Measurements from ENCODE around the gene NCOA7.

The NCOA7 gene

DNA sequence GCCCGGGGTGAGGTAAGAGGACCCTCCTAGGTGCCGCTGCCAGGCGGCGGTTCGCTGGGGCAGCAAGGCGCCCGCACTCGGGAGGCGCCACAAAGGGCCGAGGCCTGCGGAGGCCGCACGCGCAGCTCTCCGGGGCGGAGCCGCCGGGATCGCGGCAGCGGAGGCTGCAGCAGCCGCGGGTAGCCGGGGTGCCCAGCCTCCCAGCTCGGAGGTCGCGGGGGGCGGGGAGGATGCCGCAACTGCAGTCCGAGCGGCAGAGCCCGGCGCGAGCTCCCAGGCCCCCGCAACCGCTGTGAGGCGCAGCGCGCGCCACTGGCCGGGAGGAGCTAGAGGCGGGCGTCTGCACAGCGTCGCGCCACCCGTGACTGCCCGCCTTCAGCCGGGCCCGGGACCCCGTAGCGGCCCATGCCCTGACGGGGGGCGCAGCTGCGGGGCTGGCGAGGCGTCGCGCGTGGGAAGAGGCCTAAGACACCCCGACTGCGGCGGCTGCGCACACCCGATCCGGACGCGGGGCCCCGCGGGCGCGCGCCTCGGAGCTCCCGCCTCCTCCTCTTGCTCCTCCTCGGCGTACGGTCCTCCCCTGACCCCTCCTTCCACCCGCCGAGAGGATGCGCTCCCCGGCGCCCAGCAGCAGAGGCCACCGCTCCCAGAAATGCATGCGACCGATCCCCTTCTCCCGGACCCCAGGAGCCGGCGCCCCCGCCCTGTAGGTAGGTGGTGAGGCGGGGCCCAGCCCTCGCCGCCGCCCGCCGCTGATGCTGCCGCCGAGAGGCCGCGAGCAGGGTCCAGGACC, at the start of gene NCOA7:
NCOA7 (plus strand) TSS at position 603 of the 793 bp plus-strand sequence. CDS start 24,395 bp downstream, outside the sequence.
- peak; percentile 50 to 60 (median 58) for DNase-seq (ENCODE audit: low read depth in 3 of 3, low spot score in 1 of 3)

DNA sequence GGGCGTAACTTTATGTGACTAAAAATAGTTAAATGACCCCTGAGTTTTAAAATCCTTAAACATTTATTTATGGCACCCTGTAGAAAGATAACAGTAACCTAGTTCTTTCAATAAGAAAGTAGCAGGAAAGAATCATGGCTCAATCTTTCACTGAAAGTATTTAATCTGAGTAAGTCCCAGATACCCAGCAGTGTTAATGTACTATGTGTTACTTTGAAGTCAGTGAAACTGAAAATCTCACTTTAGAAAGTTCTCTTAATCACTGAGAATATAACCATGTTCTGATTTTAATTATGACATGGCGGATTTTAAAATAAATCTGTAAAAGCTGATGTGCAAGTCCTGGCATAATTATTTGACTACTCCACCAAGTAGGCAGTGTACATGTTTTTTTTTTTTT, 49.4 kb upstream of the NCOA7 start:
- no peak for DNase-seq (ENCODE audit: low read depth in 3 of 3, low spot score in 1 of 3)

DNA sequence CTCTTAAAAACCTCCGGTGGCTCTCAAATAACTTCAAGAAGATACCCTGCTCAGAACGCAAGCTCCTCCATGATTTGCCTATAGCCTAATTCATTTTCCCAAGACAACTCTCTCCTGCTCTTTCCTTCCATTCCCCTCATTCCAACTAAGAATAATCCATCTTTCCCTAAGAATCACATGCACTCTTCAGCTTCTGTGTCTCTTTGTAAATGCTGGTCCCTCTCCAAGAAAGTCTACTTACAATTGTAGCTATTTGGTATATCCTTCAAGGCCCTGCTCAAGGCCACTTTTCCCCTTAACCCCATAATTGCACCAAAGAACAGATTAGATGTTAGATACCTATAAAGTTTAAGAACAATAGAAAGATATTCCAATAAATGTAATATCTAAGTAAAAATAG, 48.7 kb upstream of the NCOA7 start:
- DNase-seq (ENCODE audit: low read depth in 3 of 3, low spot score in 1 of 3): no peak

DNA sequence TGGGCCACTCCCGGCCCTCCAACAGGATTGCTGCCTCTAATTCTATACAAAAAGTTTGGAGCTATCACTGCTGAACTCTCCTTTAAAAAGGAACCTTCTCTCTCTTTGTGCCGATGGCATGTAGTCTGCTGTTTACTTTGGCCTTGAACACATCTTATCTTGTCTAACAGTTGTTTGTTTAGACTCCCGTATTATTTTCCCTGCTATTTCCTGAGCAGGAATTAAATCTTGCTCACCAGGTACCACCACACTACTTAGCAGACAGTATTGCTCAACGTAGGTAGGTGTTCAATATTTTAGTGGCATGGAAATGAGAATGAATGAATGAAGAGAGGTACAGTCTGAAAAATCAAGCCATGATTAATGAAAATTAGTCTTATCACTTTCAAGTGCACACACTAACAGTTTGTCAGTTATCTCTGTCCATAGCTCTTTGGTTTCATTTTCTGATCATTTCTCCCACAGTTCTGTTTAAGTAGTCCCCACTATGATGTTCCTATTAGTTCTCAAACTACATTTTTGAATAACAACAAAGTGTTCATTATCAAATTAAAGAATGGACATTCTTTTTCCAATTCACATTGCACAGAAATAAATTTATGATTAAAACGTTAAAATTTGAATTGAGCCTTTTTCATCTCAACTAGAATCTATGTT, 48.2 kb upstream of the NCOA7 start:
- DNase-seq (ENCODE audit: low read depth in 3 of 3, low spot score in 1 of 3): no peak

DNA sequence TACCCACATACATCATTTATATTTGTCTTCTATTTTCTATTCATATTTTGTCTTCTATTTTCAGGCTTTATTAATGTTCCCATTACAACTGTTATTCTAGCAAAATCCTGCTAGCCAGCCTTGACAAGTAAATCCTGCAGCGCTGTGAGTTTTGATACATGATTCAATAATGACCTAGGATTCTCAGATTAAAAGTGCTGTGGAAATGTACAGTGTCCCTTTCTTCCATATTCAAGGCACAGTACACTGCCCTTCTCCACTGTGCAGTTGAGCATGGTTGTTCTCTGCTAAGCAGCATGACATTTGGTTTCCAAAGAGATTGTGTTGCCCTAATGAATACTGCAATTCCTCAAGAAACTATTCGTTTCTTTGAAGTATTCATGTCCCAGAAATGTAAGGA, 47.2 kb upstream of the NCOA7 start:
- no peak for DNase-seq (ENCODE audit: low read depth in 3 of 3, low spot score in 1 of 3)

DNA sequence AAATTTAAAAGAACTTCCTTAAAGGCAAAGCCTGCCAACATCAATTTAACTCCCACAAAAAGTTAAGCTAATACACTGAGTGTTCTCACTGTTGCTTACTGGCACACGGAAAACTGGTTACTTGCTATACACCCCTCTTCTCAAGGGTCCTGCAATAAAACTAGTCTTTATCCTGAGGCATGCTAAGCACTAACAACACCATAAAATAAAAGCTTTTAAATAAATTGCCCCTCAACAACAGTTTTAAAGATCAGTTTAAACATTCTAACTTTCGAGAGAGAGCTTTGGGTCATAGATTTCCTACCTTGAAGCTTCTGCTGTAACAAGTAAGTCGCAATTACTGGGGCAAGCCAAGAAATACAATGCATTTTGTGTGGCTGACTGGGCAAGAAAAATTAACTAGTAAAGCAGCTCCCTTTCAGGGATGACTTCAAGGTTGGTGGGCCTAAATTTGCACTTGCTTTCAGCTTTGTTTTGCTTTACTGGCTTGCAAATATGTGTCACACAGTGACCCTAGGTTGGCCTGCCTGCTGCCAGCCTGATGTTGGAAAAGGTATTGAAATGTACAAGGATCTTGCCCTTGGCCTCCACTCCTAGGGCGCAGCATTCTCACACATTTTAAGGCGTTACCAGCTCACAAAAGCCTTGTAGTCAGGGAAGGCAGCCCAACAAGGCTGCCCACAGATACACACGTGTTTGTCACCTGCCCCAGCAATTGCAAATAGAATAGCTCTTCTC, 45.3 kb upstream of the NCOA7 start:
- no peak for DNase-seq (ENCODE audit: low read depth in 3 of 3, low spot score in 1 of 3)

GRCh38 chr6:125746019-125746414, 44.7 kb upstream of the NCOA7 start:
- no peak for DNase-seq (ENCODE audit: low read depth in 3 of 3, low spot score in 1 of 3)

DNA sequence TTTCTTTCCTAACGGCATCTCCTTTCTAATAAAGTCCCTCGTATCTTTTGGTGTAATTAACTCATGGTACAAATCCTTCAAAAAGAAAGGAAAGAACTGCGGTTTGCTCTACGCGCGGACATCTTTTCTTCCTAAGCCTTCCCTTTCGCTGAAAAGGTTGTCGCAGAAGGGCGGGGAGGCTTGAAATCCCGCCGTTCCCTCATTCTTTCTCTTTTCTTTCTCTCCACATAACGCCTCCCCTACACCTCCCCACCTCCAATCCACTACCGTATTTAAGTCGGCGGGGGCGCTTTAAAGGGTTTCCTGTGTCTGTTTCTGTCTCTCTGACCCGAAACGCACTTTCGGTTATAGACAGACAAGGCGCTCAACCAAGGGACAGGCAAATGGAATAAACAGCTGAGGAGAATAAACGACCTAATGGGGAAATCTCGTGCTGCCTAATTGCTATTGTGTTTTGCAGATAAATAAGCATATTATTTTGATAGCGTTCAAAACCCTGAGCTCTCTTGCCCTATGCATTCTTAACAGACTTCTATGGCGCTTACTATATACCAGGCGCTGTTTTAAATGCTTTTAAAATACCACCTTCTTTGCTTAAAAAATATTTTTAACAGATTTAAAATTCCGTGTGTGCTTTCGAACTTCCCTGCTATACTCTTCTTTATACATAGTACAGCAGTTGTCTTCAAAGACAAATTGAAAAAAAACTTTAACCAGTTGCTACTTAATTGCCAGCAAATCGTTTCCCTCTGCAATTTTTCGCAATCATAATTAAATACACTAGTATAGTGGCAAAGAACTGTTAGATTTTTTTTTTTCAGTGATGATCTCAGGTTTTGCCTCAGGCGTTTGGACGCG, 43.8 kb upstream of the NCOA7 start:
- peak in 1 of 3 donors; percentile 32 for DNase-seq (ENCODE audit: low read depth in 3 of 3, low spot score in 1 of 3)

DNA sequence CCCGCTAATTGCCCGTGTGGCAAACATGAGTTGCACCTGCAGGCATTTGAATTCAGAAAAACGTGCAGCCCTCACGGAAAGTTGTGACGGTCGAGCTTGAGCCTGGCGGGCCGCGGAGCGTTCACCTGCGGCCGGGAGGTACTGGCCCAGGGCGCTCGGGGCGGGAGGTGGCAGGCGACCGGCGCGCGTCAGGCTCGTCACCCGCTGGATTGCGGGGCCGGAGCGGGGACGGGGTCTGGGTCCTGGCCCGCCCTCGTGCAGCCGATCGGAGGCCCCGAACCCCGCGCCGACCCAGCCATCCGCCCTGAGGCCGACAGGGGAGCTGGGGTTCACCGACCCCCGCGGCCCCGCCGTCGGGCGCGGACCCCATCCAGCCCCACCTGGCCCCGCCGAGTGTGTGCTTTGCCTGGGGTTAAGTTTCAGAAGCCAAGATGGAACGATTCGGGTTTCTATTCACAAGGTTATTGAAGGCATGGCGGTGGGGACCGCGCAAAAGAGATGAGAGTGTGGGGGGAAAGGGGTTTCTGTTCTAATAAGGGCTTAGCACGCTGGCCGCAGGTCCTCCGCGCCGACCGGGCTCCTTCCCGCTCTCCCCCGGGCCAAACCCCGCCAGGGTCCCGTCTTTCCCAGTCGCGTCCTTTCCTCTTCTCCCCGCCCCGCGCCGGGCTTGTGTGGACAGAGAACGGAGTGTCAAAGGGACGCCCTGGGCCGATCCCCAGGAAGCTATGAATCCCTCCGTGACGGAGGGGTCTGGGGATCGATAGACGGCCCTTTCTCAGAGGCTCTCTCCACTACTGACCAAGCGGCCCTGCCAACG, 43.0 kb upstream of the NCOA7 start:
- peak in 1 of 3 donors; percentile 13 for DNase-seq (ENCODE audit: low read depth in 3 of 3, low spot score in 1 of 3)

GRCh38 chr6:125748406-125749172, 42.2 kb upstream of the NCOA7 start:
- DNase-seq (ENCODE audit: low read depth in 3 of 3, low spot score in 1 of 3): peak in 1 of 3 donors; percentile 4

- peak; percentile 47 to 71 (median 67) for DNase-seq (ENCODE audit: low read depth in 3 of 3, low spot score in 1 of 3)
These were observed 41.4 kb upstream of the NCOA7 start, which contains the start of gene HEY2 for GRCh38 chr6:125749173-125749864. Gene HEY2, plus strand, starts transcription at chr6:125749632. Its CDS starts 145 bp downstream, at chr6:125749777.

- no peak for DNase-seq (ENCODE audit: low read depth in 3 of 3, low spot score in 1 of 3)
These were observed 40.7 kb upstream of the NCOA7 start for GRCh38 chr6:125749865-125750691.

DNA sequence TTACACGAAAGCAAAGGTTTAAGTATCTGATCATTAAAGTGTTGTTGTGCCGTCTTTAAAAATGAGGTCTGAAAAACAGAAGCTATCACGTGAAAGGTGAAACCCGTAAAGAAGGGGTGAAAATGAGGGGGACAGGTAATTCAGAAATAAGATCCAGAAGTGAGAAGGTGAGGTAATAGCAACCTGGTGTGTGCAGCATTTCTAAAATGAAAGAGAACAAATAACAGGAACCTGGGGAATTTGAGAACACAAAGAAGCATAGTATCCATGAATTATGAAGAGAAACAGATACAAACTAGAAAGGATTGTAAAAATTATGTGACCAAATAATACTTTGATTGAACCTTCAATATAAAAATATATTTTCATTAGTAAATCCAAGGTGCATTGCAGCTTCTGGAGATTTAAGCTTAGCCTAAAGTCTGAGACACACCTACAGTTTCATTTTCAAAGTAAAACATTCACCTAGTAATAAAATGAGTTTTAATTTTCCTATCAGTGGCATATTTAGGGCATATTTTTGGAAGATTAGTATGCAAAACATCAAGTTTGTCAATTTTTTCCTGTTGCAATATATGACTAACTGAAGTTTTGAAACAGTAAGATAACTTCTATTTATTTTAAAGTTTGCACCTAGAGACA, 39.9 kb upstream of the NCOA7 start:
- no peak for DNase-seq (ENCODE audit: low read depth in 3 of 3, low spot score in 1 of 3)

GRCh38 chr6:125751334-125751916, 39.3 kb upstream of the NCOA7 start:
- DNase-seq (ENCODE audit: low read depth in 3 of 3, low spot score in 1 of 3): no peak

DNA sequence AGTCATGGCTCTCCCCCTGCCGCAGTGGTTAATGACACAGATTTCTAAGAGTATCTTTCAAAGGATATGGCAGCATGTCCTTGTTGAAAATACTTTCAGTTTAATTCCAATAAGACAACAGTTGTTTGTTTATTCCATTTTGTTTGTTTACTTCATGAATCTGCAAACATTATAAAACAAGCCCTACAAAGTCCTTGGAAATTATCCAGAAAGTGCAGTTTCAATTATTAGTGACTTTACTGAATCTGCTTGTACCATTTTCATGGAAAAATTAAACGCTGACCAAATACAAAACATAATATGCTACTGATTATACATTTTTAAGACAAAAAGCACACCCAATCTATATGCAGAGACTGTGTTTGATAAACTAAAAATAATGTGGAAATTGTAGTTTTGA, 38.0 kb upstream of the NCOA7 start:
- no peak for DNase-seq (ENCODE audit: low read depth in 3 of 3, low spot score in 1 of 3)

- DNase-seq (ENCODE audit: low read depth in 3 of 3, low spot score in 1 of 3): no peak
These were observed 37.4 kb upstream of the NCOA7 start for GRCh38 chr6:125753218-125753936.

All from stimulated activated CD4-positive, alpha-beta T cell treated with anti-CD3 and anti-CD28 coated beads, TNF-alpha, amount 100 ng/mL, for 1 hour (primary cell).